HG03521 (cell line): Measurements from ENCODE around the gene SUFU.
"Not testable (repeated sequence)": the region's sequence is repeated elsewhere in the genome, so short reads cannot be mapped to it uniquely, and the experiment has no call there.

Source experiments
- ATAC-seq: cut with Tn5 transposase; IDR thresholded peaks from one replicate; pipeline ENCODE4 v1.9.1; 2021; ENCODE audit warnings: mild to moderate bottlenecking, moderate library complexity; ENCODE audit not compliant: unreplicated experiment

Gene SUFU

DNA sequence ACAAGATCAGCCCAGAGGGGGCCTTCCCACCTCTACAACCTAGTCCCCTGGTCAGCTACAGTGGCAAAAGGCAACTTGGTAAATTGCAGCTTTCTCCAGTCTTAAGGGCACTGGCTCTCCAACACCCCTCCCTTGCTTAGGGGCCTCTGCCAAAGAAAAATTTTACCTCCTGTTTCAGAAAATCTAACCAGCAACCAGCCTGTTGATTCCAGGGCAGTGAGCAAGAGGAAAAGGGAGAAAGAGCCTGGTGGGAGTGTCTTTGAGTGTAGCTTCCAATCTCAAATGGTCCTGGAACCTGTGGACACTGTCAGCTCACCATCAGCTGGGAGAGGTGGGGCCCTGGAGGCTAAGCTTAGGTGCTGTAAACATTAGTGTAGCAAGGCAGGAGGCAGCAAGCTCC, 24.1 kb upstream of the SUFU start:
- ATAC-seq = no peak

GRCh38 chr10:102480396-102480795, 23.4 kb upstream of the SUFU start:
- no peak for ATAC-seq

DNA sequence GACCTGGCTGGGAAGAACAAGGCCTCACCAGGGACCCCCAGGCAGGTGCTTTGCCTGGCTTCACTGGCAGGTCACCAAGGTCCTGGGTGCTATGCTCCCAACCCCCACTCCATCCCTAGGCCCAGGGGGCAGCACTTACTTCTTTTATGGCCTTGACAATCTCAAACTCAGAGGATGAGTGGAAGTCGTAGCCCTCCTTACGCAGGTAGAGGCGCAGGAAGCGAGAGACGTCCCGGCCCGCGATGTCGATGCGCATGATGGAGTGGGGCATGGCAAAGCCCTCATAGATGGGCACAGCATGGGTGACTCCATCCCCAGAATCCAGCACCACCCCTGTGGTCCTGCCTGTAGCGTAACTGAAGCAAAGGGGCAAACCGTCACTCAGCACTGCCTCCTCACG, 19.8 kb upstream of the SUFU start:
- no peak for ATAC-seq

DNA sequence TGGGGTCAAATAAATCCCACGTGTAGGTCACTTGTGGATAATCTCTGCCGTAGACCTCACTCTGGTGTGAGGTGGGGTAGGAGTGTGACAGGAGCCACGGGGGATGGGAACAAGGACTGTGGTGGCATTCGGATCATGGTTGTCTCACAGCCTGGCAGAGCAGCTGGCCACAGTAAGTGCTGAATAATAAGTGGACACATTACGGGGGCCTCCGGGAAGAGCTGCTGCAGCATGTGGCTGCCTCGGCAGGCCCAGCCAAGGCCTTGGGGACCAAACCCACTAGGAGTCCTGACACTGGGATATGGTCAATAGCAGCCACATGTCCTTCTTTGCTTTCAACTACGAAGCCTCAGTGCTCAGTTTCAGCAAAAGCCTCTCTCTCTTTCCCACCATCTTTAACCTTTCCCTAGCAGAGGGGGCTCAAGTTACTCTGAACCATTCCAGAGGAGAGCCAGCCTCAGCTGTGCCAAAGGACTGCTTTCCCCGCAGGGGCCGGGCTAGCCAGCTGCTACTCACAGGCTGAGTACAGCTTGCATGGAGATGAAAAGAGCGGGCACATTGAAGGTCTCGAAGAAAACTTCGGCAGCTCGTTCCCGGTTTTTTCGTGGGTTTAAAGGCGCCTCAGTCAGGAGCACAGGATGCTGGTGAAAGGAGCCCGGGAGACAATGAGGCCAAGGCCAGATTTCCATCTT, 18.5 kb upstream of the SUFU start:
- ATAC-seq = no peak

- ATAC-seq = no peak
Measured at GRCh38 chr10:102491136-102491535, 12.6 kb upstream of the SUFU start.

DNA sequence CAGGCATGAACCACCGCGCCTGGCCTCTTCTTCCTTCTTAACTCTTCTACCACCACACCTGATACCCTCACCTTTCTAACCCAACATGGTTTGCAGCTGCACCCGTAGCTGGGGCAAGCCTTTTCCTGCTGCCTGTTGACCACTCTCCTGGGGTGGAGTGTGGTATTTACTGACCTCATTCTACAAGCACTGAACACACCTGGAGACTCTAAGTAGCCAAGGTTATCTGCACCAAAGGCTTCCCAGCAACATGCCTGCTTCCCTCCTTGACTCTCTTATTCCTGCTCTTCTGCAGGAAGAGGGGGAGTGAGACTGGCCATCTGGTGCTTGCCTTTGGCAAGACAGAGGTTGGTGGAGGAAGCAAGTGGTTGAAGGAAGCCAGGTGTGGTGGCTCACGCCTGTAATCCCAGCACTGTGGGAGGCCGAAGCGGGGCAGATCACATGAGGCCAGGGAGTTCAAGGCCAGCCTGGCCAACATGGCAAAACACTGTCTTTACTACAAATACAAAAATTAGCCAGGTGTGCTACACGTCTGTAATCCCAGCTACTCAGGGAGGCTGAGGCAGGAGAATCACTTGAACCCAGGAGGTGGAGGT, 11.3 kb upstream of the SUFU start:
- ATAC-seq = no peak

- ATAC-seq = no peak
Measured at GRCh38 chr10:102492983-102493382, 10.8 kb upstream of the SUFU start.

- no peak for ATAC-seq
Measured at GRCh38 chr10:102493771-102494170, 10.0 kb upstream of the SUFU start.

DNA sequence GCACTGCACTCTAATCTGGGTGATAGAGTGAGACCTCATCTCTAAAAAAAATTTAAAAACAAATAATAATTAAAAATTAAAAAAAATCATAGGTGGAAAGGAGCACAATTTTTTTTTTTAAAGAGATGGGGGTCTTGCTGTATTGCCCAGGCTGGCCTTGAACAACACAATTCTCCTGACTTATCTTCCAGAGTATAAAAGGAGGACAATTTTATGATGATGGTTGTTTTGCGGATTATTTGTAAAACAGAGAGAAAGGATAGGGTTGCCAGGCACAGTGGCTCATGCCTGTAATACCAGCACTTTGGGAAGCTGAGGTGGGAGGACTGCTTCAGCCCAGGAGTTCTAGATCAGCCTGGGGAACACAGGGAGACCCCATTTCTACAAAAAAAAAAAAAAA, 6.2 kb upstream of the SUFU start:
- ATAC-seq = no peak

DNA sequence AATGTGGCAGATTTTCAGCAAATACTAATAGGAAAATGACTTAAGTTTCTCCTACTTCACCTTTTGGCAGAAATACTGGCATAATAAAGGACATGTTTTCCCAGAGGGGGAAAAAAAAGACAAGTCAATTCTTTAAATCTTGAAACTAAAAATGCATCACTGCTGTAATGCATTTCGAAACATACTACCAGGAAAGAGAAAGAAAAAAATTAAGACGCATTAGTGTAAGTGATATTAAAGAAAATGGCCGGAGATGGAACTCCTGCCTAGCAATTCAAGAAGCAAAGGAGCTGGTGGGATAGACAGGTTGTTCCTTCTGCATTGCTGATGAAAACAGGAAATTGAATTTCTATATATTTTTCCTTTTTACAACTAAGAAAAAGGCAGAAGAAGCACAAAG, 4.4 kb upstream of the SUFU start:
- no peak for ATAC-seq

DNA sequence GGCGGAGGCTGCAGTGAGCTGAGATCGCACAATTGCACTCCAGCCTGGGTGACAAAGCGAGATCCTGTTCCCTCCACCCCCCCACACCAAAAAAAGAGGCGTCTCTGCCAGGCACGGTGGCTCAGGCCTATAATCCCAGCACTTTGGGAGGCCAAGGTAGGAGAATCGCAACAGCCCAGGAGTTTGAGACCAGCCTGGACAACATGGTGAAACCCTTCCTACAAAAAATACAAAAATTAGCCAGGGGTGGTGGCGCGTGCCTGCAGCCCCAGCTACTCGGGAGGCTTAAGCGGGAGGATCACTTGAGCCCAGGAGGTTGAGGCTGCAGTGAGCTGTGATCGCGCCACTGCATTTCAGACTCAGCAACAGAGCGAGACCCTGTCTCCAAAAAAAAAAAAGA, 3.1 kb upstream of the SUFU start:
- not testable (repeated sequence) for ATAC-seq

GRCh38 chr10:102501201-102502028, 2.4 kb upstream of the SUFU start:
- no peak for ATAC-seq

GRCh38 chr10:102502029-102502336, 1.8 kb upstream of the SUFU start:
- ATAC-seq = peak; percentile 64

DNA sequence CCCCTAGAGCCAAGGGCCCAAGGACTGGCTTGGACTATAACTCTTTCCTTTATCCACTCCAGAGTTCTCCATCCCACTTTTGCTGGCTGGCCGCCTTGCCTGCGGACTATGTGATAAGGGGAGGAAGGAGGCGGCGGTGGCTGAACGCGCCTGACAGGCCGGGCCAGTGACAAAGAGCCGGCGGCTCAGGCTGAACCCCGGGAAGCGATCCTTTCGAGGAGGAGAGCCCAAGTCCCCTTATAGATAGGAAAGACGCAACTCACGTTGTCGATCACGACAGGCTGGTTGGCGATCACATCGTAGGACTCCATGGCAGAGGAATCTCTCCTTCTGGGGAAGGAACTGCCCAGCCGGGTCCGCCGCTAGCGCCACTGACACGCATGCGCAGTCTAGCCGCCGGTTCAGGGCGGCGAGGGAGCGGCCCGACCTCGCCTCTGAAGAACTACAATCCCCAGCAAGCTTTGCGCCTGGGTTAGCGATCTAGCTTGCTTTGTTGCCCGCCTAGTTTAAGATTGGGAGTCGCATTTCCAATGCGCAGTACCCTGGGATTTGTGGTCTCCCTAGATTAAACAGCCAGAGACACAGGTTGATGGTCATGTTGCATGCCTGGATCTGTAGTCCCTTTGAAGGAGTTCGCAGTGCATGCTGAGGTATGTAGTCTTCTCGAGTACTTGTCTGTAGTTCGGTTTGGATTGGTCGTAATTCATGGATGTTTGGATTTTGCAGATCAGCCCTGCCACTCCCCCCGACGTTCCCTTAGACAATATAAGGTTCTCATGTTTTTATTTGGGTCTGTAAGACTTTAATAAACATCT, 1.2 kb upstream of the SUFU start, which contains the start of gene ACTR1A:
Gene ACTR1A (minus strand): TSS at position 376 of the 815 bp plus-strand sequence. CDS start 65 bp downstream, at position 311.
- peak; percentile 44 for ATAC-seq

GRCh38 chr10:102504179-102504975, 605 bp downstream of the SUFU start:
- ATAC-seq = no peak

- ATAC-seq = no peak
Measured at GRCh38 chr10:102504976-102505300, 1.2 kb downstream of the SUFU start.

DNA sequence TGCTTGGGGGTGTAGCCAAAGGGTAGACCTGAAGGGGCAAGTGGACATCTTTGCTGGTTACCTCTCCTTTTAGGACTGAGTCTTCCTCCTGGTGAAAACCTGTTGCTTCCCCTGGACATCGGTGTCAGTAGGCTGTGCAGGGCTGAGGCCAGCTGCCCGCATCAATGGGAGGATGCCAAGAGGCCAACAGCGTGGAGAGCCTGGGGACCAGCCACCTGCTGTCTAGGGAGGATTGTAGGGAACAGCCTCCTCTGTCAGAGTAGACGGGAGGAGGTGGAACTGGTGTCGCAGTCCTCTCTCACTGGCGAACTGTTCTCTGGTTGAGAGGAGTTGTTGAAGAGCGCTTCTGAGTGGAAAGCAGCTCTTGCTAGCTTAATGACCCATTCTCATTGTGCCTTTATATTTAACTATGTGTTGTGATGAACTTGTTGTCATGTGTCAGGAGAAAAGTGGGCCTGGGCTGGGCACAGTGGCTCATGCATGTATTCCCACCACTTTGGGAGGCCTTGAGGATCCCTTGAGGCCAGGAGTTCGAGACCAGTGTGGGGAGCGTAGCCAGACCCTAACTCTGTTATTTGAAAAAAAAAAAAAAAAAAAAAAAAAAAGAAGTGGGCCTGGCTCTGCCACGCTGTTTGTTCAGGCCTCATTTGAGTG, 1.8 kb downstream of the SUFU start:
- no peak for ATAC-seq

DNA sequence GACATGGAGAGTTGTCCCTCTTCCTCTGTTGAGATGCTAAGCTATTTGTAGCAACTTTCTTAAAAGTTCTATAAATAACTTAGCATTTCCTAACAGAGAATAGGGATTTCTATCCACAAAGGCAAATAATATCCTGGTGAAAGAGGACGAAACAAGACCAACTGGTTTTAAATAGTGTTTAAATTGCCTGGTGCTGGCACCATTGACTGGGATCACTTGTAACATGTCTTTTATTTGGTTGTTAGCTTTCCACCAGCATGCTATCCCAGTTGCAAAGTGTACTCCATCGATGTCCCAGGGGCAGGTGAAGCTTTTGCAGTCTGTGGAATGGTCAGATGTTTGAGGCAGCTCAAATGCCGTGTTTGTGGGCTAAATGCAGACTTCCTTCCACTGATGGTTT, 3.7 kb downstream of the SUFU start:
- ATAC-seq = no peak

DNA sequence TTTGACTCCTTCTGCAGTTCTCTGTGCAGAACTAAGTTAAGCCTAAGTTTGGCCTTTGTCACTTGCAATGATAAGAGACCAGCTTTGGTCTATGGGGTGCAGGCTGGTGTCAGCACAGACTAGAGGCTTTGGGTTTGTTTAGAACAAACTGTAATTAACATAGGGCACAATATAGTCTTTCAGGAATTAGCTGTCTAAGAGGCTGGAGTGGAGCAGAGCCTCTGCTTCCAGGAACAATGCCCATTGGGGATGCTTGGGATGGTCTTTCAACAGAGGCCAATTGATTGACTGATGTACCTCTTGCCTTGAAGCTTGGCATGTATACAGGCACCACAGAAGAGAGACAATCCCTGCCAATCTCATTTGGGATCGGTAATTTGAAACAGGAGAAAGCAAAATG, 4.7 kb downstream of the SUFU start:
- no peak for ATAC-seq

DNA sequence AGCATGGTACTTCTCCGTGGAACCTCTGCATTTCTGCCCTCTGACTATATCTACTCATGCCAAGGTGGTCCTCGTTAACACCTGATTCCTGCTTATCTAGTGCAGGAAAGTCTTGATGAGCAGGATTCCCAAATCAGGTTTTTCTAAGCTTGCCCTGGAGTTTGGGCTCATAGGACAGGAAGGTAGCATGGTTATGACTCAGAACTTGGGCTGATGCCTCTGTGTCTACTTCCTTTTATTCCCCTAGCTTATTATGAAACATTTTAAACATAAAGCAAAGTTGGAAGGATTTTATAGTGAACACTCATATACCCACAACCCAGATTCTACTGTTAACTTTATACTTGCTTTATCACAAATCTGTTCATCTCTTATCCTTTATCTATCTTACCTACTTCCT, 5.6 kb downstream of the SUFU start:
- ATAC-seq = no peak
